Right ventricle myocardium superior (tissue), 1 donor: ENCODE data around the gene LHFPL6. TPM values are rescaled to one million over a fixed set of nuclear protein-coding genes. Genes with fewer than 3 reads are reported as not detected.
"Not testable (repeated sequence)": the region's sequence is repeated elsewhere in the genome, so short reads cannot be mapped to it uniquely, and the experiment has no call there.

Experiments used
- ATAC-seq: fragments of 200-7000 bp; cut with Tn5 transposase; one replicate; pipeline ENCODE4 v1.9.1; 2020; ENCODE audit warnings: mild to moderate bottlenecking; ENCODE audit not compliant: poor library complexity
- DNase-seq: peaks from one replicate; pipeline ENCODE4 v3.0.0-alpha.2; 2020
- intact Hi-C: fragments of 100-400 bp; cut with DNase I; formaldehyde crosslinking; loops from one replicate; pipeline ENCODE4 v1.11.2; 2022
- total RNA-seq: library from RNA; stranded (reverse); fragmentation: NEBNext Ultra II Directional; extraction: Animal tissue kit (Norgen Biotek cat#: 25700); gene quantifications from one replicate; pipeline ENCODE4 v1.2.1, GENCODE V29; 2021
- donor health status: DM: no; HTN: yes; CAD: no; lungs with severe emphysema.

Gene LHFPL6
- total RNA-seq, 1 donor from 2014 or later: 53.0 TPM

GRCh38 chr13:39362652-39363381 is 240.2 kb downstream of the LHFPL6 start:
- intact Hi-C loops: no loop called here
- ATAC-seq (peak; percentile 33), DNase-seq (no peak)

GRCh38 chr13:39353988-39354387 is 249.0 kb downstream of the LHFPL6 start:
- ATAC-seq (no peak), DNase-seq (no peak)
- intact Hi-C loops: no loop called here

DNA sequence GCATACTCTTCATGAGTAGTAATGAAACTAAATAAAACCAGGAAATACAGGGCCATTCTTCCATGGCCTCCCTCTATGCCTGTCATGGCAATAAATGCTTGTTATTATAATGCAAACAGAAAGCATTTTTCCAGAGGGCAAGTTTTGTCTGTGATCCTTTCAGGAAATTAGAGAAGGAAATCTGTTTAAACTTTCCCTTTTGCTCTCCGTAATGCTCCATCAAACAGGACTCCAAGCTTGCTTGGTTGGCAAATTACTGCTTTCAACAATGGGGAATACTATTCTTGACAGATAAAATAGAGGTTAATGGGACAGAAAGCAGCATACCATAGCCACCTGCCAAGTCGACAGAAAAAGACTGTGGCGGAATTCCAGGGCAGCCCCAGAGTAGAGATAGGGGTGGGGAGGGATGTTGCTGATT is 252.5 kb downstream of the LHFPL6 start:
- DNase-seq: peak; percentile 59
- intact Hi-C loops: no loop called here
- ATAC-seq: peak; percentile 77

- ATAC-seq (peak; percentile 38), DNase-seq (no peak)
- intact Hi-C loops: no loop called here
Observed at GRCh38 chr13:39349391-39349960, 253.5 kb downstream of the LHFPL6 start.

GRCh38 chr13:39347926-39348901 is 254.8 kb downstream of the LHFPL6 start:
- DNase-seq (peak; percentile 77), ATAC-seq (peak; percentile 90)
- intact Hi-C loops: no loop called here

DNA sequence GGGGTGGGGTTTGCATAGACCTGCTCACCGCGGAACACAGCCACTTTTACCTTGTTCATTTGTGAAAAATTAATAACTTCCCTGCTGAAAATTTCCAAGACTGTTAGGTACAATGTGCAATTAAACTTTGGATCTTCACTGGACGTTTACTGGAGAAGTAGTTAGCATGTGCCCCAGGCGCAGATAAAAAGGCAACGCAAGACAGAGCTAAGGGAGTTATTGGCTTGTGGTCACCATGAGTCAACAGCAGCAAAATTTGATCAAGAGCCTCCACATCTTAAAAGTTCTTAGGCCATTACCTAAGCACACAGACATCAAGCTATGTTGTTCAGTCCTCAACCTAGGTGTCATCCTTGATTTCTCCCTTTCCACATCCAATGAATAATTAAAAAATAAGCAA is 257.0 kb downstream of the LHFPL6 start:
- no peak for ATAC-seq
- intact Hi-C loops: no loop called here
- DNase-seq: no peak

DNA sequence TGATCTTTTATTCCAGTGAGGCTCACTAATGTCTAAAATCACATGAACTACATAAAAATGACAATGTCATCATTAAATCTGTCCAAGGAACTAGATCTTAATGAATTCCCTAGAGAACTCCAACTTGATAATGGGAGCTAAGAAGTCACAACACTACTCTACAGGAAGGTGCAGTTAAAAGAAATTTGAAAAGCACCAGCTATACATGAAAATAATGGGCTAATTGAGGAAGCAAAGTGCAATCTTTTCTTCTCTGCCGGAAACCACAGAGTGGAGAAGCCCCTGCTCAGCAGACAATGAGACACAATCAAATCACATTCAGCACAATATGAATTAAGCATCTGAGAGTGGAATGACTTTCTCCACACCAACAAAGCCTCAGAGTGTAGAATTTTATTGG is 261.7 kb downstream of the LHFPL6 start:
- ATAC-seq (no peak), DNase-seq (no peak)
- intact Hi-C loops: no loop called here

- ATAC-seq, DNase-seq, intact Hi-C loops: not testable (repeated sequence)
Observed at GRCh38 chr13:39338114-39338513, 264.9 kb downstream of the LHFPL6 start.

GRCh38 chr13:39336937-39337336 is 266.1 kb downstream of the LHFPL6 start:
- intact Hi-C loops: no loop called here
- ATAC-seq (no peak), DNase-seq (no peak)

GRCh38 chr13:39336207-39336606 is 266.8 kb downstream of the LHFPL6 start:
- ATAC-seq: no peak
- intact Hi-C loops: no loop called here
- no peak for DNase-seq

- DNase-seq (no peak), ATAC-seq (no peak)
- intact Hi-C loops: no loop called here
Observed at GRCh38 chr13:39335721-39336120, 267.3 kb downstream of the LHFPL6 start.

GRCh38 chr13:39330504-39330903 is 272.5 kb downstream of the LHFPL6 start:
- intact Hi-C loops: no loop called here
- ATAC-seq (no peak), DNase-seq (no peak)

DNA sequence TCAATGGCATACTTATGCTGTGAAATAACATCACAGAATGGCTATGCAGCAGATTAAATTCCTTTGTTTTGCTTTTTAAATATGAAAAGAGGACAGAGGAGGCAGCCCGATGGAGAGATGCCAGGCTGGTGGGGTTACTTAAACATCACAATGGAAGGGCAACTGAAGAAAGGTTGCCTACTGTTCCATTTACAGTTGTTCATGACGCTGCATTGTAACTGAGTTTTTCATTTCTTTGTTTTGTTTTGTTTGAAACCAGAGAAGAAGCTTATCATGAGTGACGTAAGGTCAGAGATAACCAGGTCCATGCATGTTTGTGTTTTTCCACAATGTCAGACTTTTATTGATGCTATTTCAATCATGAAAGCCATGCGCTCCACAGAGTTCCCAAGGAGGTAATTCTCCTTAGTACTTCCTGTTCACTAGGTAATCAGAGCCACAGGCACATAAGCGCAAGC is 273.8 kb downstream of the LHFPL6 start:
- DNase-seq (no peak), ATAC-seq (no peak)
- intact Hi-C loops: no loop called here

DNA sequence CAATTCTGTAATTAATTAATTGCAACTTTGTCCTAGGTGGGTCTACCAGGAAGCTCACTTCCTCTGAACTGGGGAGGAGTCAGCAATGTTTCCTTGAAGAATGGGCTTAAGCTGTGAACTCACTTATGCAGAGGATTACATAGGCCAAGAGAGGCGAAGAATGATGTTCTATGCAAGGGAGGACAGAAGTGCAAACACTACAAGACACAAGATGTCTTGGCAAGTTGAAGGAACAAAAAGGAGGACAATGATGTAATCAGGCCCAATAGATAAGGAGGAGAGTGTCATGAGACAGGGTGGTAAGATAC is 275.9 kb downstream of the LHFPL6 start:
- DNase-seq (no peak), ATAC-seq (peak; percentile 51)
- intact Hi-C loops: no loop called here

GRCh38 chr13:39326469-39327171 is 276.4 kb downstream of the LHFPL6 start:
- DNase-seq (no peak), ATAC-seq (no peak)
- intact Hi-C loops: no loop called here

DNA sequence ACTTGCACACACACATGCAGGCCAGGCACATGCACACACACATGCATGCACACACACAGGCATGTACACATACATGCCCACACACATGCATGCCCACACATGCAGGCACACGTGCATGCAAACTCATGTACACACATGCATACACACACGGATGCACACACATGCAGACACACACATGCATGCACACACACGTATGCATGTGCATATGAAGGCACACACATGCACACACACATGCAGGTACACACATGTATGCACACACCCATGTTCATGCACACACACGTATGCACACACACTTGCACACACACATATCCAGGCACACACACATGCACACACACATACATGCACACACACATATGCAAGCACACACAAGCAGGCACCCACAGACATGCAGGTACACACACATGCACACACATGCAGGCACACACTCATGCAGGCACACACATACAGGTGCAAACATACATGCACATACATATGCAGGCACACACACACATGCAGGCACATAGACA is 278.1 kb downstream of the LHFPL6 start:
- no peak for DNase-seq
- intact Hi-C loops: no loop called here
- no peak for ATAC-seq

GRCh38 chr13:39322836-39323585 is 280.0 kb downstream of the LHFPL6 start:
- intact Hi-C loops: no loop called here
- no peak for ATAC-seq
- no peak for DNase-seq

- ATAC-seq (peak; percentile 78), DNase-seq (peak; percentile 41)
- intact Hi-C loops: no loop called here
Observed at GRCh38 chr13:39321574-39321973, 281.4 kb downstream of the LHFPL6 start.
